PC-3 (cell line): Measurements from ENCODE around the gene MPL. TPM values are rescaled to one million over a fixed set of nuclear protein-coding genes. Genes with fewer than 3 reads are reported as not detected.

ENCODE experiments used
- ATAC-seq: fragments of 200-7000 bp; cut with Tn5 transposase; 2 replicates; pipeline ENCODE4 v1.9.1; 2020; ENCODE audit warnings: mild to moderate bottlenecking, moderate library complexity
- BruUV-seq: library from RNA; stranded (reverse); fragments of 400-500 nt; replicated peaks from 2 replicates; lab custom pipeline; 2021; lab: Mats Ljungman, UMichigan
- CTCF ChIA-PET: fragments of 300-600 bp; sonication (Branson Sonifier 250); formaldehyde crosslinking; loops from one replicate; lab custom pipeline; 2022; ENCODE audit warnings: antibody characterized with exemption; lab: Charles Lee
- POLR2A ChIA-PET: fragments of 300-600 bp; sonication (Branson Sonifier 250); formaldehyde crosslinking; loops from one replicate; lab custom pipeline; 2022; ENCODE audit warnings: antibody characterized with exemption; ENCODE audit not compliant: unreplicated experiment; lab: Charles Lee
- DNase-seq: peaks from one replicate; pipeline ENCODE4 v3.0.0-alpha.2; 2015
- H2AFZ ChIP-seq: fragments of 300-600 bp; sonication (generic); 2 replicates; pipeline ENCODE4 v1.6.0; 2016; ENCODE audit warnings: antibody characterized with exemption, low read length
- H3F3A ChIP-seq: fragments of 300-600 bp; sonication (generic); one replicate; pipeline ENCODE4 v1.6.0; 2017; ENCODE audit warnings: antibody characterized with exemption, low read length, control low read depth, mild to moderate bottlenecking; ENCODE audit not compliant: unreplicated experiment
- H3K27ac ChIP-seq: fragments of 300-600 bp; sonication (generic); 2 replicates; pipeline ENCODE4 v1.5.1; 2016; ENCODE audit warnings: mild to moderate bottlenecking, low read length
- H3K27me3 ChIP-seq: fragments of 300-600 bp; sonication (generic); 2 replicates; pipeline ENCODE4 v1.6.1; 2016; ENCODE audit warnings: low read length, mixed read lengths
- H3K36me3 ChIP-seq: fragments of 300-600 bp; sonication (generic); 2 replicates; pipeline ENCODE4 v1.6.1; 2016; ENCODE audit warnings: low read depth, mixed run types, low read length, mixed read lengths
- H3K4me1 ChIP-seq: fragments of 300-600 bp; sonication (generic); 2 replicates; pipeline ENCODE4 v1.5.1; 2016; ENCODE audit warnings: low read length; ENCODE audit not compliant: insufficient read depth
- H3K4me2 ChIP-seq: fragments of 300-600 bp; sonication (generic); 2 replicates; pipeline ENCODE4 v1.6.0; 2016; ENCODE audit warnings: low read length
- H3K4me3 ChIP-seq: fragments of 300-600 bp; sonication (generic); 2 replicates; pipeline ENCODE4 v1.5.1; 2016; ENCODE audit warnings: mild to moderate bottlenecking, low read length, mixed read lengths
- H3K79me2 ChIP-seq: fragments of 300-600 bp; sonication (generic); 2 replicates; pipeline ENCODE4 v1.6.1; 2017; ENCODE audit warnings: low read length, mixed read lengths
- H3K9ac ChIP-seq: fragments of 300-600 bp; sonication (generic); 2 replicates; pipeline ENCODE4 v1.6.0; 2016; ENCODE audit warnings: mild to moderate bottlenecking, low read length
- H3K9me2 ChIP-seq: fragments of 300-600 bp; sonication (generic); replicated peaks from 2 replicates; pipeline ENCODE4 v1.6.1; 2016; ENCODE audit warnings: mixed run types, low read length, mixed read lengths
- H3K9me3 ChIP-seq: fragments of 300-600 bp; sonication (generic); 2 replicates; pipeline ENCODE4 v1.6.1; 2016; ENCODE audit warnings: low read length, mixed read lengths
- H4K20me1 ChIP-seq: fragments of 300-600 bp; sonication (generic); 2 replicates; pipeline ENCODE4 v1.6.1; 2016; ENCODE audit warnings: low read length, mixed read lengths
- EZH2 ChIP-seq: fragments of 300-600 bp; sonication (generic); IDR thresholded peaks from one replicate; pipeline ENCODE4 v1.6.1; 2017; ENCODE audit warnings: antibody characterized with exemption, mild to moderate bottlenecking, low read length; ENCODE audit not compliant: unreplicated experiment
- EZH2phosphoT487 ChIP-seq: fragments of 300-600 bp; sonication (generic); IDR thresholded peaks from 2 replicates; pipeline ENCODE4 v1.6.1; 2018; ENCODE audit warnings: mild to moderate bottlenecking, antibody characterized with exemption, low read length, borderline replicate concordance
- intact Hi-C: fragments of 100-400 bp; cut with micrococcal nuclease; formaldehyde crosslinking; loops from 2 replicates; pipeline ENCODE4 v1.9.0; 2023
- total RNA-seq: library from RNA; depleted of rRNA; stranded (reverse); fragments of >200 nt; gene quantifications from 2 replicates; pipeline ENCODE4 v1.2.3, GENCODE V29; 2014
- TF ChIP-seq, protein P1 (sequence below): fragments of 300-600 bp; sonication (generic); conservative IDR thresholded peaks from 2 replicates; pipeline ENCODE4 v1.5.1; 2017; ENCODE audit warnings: antibody characterized with exemption, low read depth, mild to moderate bottlenecking, low read length

MPL gene
- total RNA-seq, 1 experiment from 2014 or later, result not detected

DNA sequence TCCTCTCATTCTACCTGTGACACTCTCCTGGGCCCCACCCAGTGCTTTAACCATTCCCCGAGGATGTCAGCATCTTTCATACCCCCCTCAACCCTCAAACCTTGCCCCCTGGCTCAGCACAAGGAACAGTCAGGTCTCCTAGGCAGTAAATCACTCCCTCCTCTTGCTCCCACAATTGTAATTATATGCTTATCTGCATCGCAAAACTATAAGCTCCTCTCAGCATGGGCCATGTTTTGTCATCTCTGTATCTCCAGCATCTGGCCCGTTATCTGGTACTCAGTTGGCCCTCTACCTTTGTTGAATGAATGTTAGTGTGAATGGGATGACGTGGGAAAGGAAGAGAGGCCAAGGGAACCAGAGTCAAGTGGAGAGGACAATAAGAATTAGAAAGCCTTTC is 32.9 kb downstream of the MPL start:
- Histone ChIP-seq H3K9ac (no peak overlapping the region), H3K9me3 (no peaks in the 10 kb centered on the region), H3K4me2 (0 out of 2 replicates have a peak overlapping the region, but pooled peaks have one; percentile 0), H3K79me2 (peaks cover 44% of the 10 kb centered on the region), H4K20me1 (no peaks in the 10 kb centered on the region), H2AFZ (no peak overlapping the region), H3K36me3 (no peaks in the 10 kb centered on the region), H3F3A (peaks cover 19% of the 10 kb centered on the region), H3K4me1 (peaks cover 60% of the 10 kb centered on the region), H3K27ac (no peak overlapping the region), H3K4me3 (no peak overlapping the region), H3K9me2 (no peaks in the 10 kb centered on the region), H3K27me3 (no peaks in the 10 kb centered on the region)
- TF ChIP-seq, protein P1, sequence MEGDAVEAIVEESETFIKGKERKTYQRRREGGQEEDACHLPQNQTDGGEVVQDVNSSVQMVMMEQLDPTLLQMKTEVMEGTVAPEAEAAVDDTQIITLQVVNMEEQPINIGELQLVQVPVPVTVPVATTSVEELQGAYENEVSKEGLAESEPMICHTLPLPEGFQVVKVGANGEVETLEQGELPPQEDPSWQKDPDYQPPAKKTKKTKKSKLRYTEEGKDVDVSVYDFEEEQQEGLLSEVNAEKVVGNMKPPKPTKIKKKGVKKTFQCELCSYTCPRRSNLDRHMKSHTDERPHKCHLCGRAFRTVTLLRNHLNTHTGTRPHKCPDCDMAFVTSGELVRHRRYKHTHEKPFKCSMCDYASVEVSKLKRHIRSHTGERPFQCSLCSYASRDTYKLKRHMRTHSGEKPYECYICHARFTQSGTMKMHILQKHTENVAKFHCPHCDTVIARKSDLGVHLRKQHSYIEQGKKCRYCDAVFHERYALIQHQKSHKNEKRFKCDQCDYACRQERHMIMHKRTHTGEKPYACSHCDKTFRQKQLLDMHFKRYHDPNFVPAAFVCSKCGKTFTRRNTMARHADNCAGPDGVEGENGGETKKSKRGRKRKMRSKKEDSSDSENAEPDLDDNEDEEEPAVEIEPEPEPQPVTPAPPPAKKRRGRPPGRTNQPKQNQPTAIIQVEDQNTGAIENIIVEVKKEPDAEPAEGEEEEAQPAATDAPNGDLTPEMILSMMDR, result no peak
- TF ChIP-seq EZH2, result no peak
- TF ChIP-seq EZH2phosphoT487, result no peak
- no TSS peak for BruUV-seq
- ATAC-seq (no peak), DNase-seq (no peak)
- intact Hi-C loops, result no loop called here
- POLR2A ChIA-PET, result no interaction called here
- CTCF ChIA-PET, result no interaction called here

DNA sequence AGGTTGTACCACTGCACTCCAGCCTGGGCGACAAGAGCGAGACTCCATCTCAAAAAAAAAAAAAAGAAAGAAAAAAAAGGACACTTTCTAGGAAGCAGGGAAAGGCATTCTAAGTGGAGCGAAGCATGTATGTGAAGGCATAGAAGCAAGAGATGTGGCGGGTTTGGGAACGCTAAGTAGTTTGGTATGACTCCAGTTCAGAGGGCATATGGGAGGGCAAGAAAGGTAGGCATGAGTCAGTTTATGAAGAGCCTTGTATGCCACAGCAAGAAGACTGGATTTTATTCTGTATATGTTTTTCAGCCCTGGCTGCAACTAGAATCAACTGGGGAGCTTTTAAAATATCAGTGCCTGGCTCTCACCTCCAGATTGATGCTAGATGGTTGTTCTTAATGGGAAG is 34.6 kb downstream of the MPL start:
- Histone ChIP-seq H3K4me3 (peak overlapping the region; percentile 25), H4K20me1 (no peaks in the 10 kb centered on the region), H3K9me3 (no peaks in the 10 kb centered on the region), H3K9ac (0 out of 2 replicates have a peak overlapping the region, but pooled peaks have one; percentile 18), H3K79me2 (peaks cover 28% of the 10 kb centered on the region), H3F3A (peaks cover 19% of the 10 kb centered on the region), H3K27me3 (no peaks in the 10 kb centered on the region), H3K4me1 (peaks cover 47% of the 10 kb centered on the region), H3K36me3 (no peaks in the 10 kb centered on the region), H2AFZ (no peak overlapping the region), H3K27ac (peak overlapping the region; percentile 90), H3K9me2 (no peaks in the 10 kb centered on the region), H3K4me2 (peak overlapping the region; percentile 67)
- intact Hi-C loops, result no loop called here
- POLR2A ChIA-PET, result interaction anchor here (0.7 kb wide), 1 partner anchor 82 kb away, joined by 8 read pairs; no protein-coding TSS in a partner anchor
- CTCF ChIA-PET, result no interaction called here
- no peak for ATAC-seq
- no TSS peak for BruUV-seq
- peak; percentile 60 for DNase-seq
- no peak for TF ChIP-seq EZH2phosphoT487
- no peak for TF ChIP-seq EZH2
- TF ChIP-seq, protein P1, result no peak

DNA sequence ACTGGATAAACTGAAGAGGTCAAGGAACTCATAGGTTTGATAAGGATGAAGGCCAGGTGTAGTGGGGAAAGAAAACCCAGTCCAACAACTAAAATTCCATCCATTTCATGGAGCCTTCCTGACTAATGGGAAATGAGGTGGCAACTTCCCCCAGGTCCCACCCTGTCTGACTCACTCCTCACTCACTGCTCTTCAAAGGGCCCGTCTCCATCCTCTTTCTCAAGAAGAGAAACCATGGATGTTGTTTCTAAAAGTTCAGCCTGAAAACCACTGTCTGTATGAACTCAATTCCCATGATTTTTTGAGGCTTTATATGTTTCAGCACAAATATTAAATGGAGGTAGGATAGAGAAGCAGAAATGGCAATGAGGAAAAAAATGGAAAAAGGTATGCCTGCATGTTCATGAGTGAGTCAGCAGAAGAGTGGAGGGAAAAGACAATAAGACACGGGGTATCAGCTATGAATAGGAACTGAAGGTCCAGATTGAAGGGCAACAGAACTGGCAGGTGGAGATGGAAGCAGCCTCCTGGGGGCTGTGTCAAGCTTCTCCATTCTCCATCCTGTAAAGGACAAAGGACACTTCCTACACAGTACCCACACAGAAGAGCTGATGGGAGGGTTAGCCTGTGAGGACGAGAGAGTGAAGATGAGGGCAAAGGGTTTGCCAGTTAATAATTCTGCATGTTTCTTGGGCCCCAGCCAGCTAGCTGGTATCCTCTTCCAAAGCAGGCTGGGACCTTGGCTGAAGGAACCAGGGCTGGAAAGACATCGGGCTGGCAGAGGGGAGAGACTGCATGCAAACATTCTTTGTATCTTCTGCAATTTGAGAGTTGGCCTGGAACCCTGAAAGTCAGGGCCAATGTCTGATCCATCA is 35.7 kb downstream of the MPL start:
- Histone ChIP-seq H3K79me2 (peaks cover 21% of the 10 kb centered on the region), H2AFZ (0 out of 2 replicates have a peak overlapping the region, but pooled peaks have one; percentile 29)
- BruUV-seq, result no TSS peak

More for the DNA sequence above, 35.7 kb downstream of the MPL start:
- intact Hi-C loops, result no loop called here
- H3K4me2 ChIP-seq, result peak overlapping the region; percentile 67
- no peaks in the 10 kb centered on the region for H3K9me2 ChIP-seq
- no peaks in the 10 kb centered on the region for H4K20me1 ChIP-seq
- peak; percentile 93 for DNase-seq
- ATAC-seq, result peak; percentile 75
- ChIA-PET CTCF (no interaction called here), POLR2A (interaction anchor here (0.6 kb wide), 1 partner anchor 63 kb away, joined by 3 read pairs; no protein-coding TSS in a partner anchor)
- H3K4me3 ChIP-seq, result peak overlapping the region; percentile 25; the same call in 1 of the 2 replicates
- peak overlapping the region; percentile 90 for H3K27ac ChIP-seq
- peaks cover 19% of the 10 kb centered on the region for H3F3A ChIP-seq
- H3K27me3 ChIP-seq, result no peaks in the 10 kb centered on the region
- peaks cover 47% of the 10 kb centered on the region for H3K4me1 ChIP-seq
- TF ChIP-seq, protein P1, result no peak
- TF ChIP-seq EZH2 (no peak), EZH2phosphoT487 (no peak)
- H3K36me3 ChIP-seq, result no peaks in the 10 kb centered on the region
- peak overlapping the region; percentile 19; the same call in 1 of the 2 replicates for H3K9ac ChIP-seq
- H3K9me3 ChIP-seq, result no peaks in the 10 kb centered on the region
